ENCODE data around the gene SORBS1. TPM values are rescaled to one million over a fixed set of nuclear protein-coding genes. Genes with fewer than 3 reads are reported as not detected.

SORBS1 gene
- total RNA-seq, 1 donor from 2014 or later, result 416 TPM

- Histone ChIP-seq H3K27ac (peak overlapping the region; percentile 93 to 96), H3K4me1 (peaks cover 35 to 85% of the 10 kb centered on the region in 2 donors), H3K9me3 (no peaks in the 10 kb centered on the region), H3K36me3 (peaks cover 33 to 39% of the 10 kb centered on the region in 2 donors), H3K4me3 (no peak overlapping the region), H3K27me3 (no peaks in the 10 kb centered on the region)
- no peak for TF ChIP-seq CTCF (IDR thresholded peaks at IDR 0.05)
- intact Hi-C loops (cut with DNase I), result no loop called here
- peak in 1 of 2 donors; percentile 52 for DNase-seq (ENCODE audit: low spot score in 2 of 2)
These were observed 118.8 kb downstream of the SORBS1 start for GRCh38 chr10:95442341-95442740.

GRCh38 chr10:95441547-95441923 lies 119.6 kb downstream of the SORBS1 start:
- Histone ChIP-seq H3K27ac (peak overlapping the region; percentile 93 to 96), H3K4me1 (peaks cover 29 to 84% of the 10 kb centered on the region in 2 donors), H3K27me3 (no peaks in the 10 kb centered on the region), H3K36me3 (peaks cover 41 to 47% of the 10 kb centered on the region in 2 donors), H3K9me3 (no peaks in the 10 kb centered on the region), H3K4me3 (no peak overlapping the region)
- no peak for TF ChIP-seq CTCF (IDR thresholded peaks at IDR 0.05)
- intact Hi-C loops (cut with DNase I), result no loop called here
- no peak for DNase-seq (ENCODE audit: low spot score in 2 of 2)

- H3K27ac ChIP-seq, result peak overlapping the region; percentile 93 to 96
- intact Hi-C loops (cut with DNase I), result no loop called here
These were observed 120.2 kb downstream of the SORBS1 start for GRCh38 chr10:95440756-95441546.

GRCh38 chr10:95440038-95440725 lies 121.0 kb downstream of the SORBS1 start:
- Histone ChIP-seq H3K27me3 (no peaks in the 10 kb centered on the region), H3K27ac (peak overlapping the region; percentile 93 to 96), H3K4me1 (peaks cover 37 to 89% of the 10 kb centered on the region in 2 donors), H3K36me3 (peaks cover 55 to 61% of the 10 kb centered on the region in 2 donors), H3K4me3 (peak overlapping the region in 1 of 2 donors; percentile 11), H3K9me3 (no peaks in the 10 kb centered on the region)
- no peak for TF ChIP-seq CTCF (IDR thresholded peaks at IDR 0.05)
- no peak for DNase-seq (ENCODE audit: low spot score in 2 of 2)
- intact Hi-C loops (cut with DNase I), result no loop called here

More at GRCh38 chr10:95440756-95441546, 120.2 kb downstream of the SORBS1 start:
- H3K9me3 ChIP-seq, result no peaks in the 10 kb centered on the region
- no peak for DNase-seq (ENCODE audit: low spot score in 2 of 2)
- TF ChIP-seq CTCF (IDR thresholded peaks at IDR 0.05), result no peak
- H3K36me3 ChIP-seq, result peaks cover 47 to 53% of the 10 kb centered on the region in 2 donors
- peaks cover 32 to 86% of the 10 kb centered on the region in 2 donors for H3K4me1 ChIP-seq
- no peaks in the 10 kb centered on the region for H3K27me3 ChIP-seq
- no peak overlapping the region for H3K4me3 ChIP-seq

GRCh38 chr10:95438781-95439180 lies 122.4 kb downstream of the SORBS1 start:
- H3K9me3 ChIP-seq, result no peaks in the 10 kb centered on the region
- H3K4me3 ChIP-seq, result no peak overlapping the region
- H3K27me3 ChIP-seq, result no peaks in the 10 kb centered on the region
- H3K27ac ChIP-seq, result peak overlapping the region; percentile 93 to 96
- DNase-seq (ENCODE audit: low spot score in 2 of 2), result peak in 1 of 2 donors; percentile 59
- H3K36me3 ChIP-seq, result peaks cover 69 to 74% of the 10 kb centered on the region in 2 donors
- H3K4me1 ChIP-seq, result peaks cover 35 to 90% of the 10 kb centered on the region in 2 donors
- no peak for TF ChIP-seq CTCF (IDR thresholded peaks at IDR 0.05)
- intact Hi-C loops (cut with DNase I), result no loop called here

All from ascending aorta (tissue), 2 donors.